Amygdala (tissue), 56 donors: ENCODE data around the gene ENOX2.
"Not testable (repeated sequence)": the region's sequence is repeated elsewhere in the genome, so short reads cannot be mapped to it uniquely, and the experiment has no call there.

Experiments used
- DNase-seq, 56 donors: peaks; one replicate each; lab custom pipeline; 2025; lab: John Stamatoyannopoulos, UW

ENOX2 gene

DNA sequence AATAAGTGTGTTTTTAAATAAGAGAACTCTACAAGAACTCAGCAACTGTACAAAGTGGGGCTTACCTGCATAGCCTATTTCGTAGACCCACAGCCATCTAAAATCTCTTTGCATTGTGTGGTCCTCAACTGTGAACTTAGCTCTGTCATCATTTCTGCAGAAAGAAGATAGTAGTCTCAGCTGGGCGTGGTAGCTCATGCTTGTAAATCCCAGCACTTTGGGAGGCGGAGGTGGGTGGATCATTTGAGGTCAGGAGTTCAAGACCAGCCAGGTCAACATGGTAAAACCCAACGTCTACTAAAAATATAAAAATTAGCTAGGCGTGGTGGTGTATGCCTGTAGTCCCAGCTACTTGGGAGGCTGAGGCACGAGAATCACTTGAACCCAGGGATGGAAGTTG lies 193.8 kb downstream of the ENOX2 start:
- DNase-seq = not testable (repeated sequence)

DNA sequence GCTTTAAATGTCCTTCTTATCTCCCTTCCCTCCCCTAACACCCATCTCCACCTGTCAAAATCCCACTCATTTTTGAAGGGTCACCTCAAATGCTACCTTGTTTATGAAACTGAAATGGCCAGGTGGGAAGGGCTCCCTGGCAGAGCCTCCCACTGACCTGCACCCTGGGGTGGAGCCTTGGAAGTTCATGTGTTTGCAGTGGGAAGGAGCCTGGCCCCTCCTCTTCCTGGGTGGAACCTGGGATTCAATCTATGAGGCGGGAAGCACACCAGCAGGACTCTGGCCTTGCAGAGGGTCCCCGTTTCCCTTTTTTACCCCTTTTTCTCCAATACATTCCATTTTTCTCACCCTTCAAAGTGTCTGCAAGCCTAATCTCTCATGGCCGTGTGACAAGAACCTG lies 197.4 kb downstream of the ENOX2 start:
- no peak for DNase-seq

DNA sequence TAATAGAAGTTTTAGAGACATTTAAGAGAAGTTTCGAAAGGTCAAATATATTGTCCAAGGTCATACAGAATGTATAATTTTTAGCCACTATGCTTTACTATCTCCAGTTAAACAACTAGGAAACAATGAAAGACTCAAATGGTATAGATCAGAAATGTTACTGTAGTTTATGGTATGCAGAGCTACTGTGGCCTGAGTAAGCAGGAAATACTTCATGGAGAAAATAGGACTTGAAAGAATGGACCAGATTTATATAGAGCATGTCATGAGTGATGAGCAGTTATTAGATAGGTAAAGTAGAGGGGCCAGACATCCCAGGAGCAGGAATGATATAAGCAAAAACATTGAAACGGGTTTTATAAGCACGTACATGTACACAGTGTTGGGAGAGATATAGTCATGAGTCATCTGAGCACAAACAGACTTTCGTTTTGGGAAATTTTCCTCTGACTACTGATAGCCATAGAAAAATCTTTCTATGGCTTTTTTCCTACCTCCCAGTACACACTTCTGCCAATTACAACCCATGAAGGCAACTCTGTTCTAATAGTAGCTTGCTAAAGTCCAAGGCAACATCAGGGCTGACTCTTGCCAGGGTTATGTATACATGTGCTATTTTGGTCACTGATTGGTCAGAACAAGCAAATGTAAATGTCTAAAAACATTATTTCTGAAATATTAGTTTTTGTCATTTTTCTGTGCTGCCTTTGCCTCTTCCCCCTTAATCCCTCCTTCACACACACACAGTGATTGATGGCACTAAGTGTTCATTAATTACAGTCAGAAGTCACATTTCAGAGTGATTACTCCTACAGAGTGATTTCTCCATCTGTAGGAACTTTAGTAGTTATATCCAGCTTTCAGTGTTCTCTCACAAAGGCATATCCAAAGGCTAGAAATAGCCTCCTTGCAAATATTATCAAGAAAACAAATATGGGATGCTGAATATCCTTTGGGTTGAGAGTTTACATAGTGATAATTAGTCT lies 198.7 kb downstream of the ENOX2 start:
- DNase-seq = no peak

DNA sequence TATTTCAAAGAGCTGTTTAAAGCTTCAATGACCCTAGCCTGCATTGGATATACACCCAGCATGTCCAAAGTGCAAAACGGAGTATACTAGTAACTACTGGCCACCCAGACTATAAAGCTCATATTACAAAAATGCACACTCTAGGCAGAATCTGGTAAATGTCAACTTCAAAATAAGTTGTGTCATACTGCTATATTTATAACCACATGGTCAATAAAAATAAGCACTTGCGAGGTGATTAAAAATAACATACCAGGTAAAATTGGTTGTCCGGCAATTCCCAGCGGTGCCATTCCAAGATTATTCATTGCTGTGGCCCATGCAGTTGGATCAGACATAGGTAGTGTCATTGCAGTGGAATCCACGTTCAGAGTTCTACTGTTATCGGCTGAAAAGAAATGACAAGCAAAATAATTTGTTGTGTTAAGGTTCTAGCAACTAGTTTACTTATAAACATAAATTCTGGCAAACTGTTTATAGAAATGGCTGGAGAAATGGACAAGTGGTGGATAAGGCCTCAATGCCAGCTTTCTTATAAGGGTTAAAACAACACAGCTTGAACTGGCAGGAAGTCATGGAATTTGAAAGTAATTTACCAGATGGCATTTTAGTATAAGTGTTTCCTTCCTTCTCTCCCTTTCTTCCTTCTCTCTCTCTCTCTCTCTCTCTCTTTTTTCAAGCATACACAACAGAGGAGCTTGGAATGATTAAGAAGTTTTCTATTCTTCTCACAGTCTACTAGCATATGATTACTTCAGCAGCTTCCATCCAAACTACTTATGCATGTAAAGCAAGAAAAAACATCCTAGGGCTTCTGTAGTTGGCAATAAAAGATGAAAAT lies 199.9 kb downstream of the ENOX2 start:
- no peak for DNase-seq

DNA sequence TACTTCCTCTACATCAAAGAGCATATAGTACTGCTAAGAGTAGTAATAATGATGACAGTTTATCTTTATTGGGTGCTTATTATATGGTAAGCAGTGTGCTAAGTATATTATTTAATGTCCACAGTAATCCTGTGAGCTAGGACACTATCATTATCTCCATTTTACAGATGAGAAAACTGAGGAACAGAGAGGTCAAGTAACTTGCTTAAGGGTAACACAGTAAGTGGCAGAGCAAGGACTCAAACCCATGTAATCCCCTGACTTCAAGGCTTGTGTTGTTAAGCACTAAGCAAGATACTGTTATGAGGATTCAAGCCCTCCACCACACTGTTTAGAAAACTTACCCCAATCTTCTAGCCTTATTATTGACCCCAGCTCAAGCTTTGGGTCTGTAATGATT lies 202.4 kb downstream of the ENOX2 start:
- DNase-seq = no peak

DNA sequence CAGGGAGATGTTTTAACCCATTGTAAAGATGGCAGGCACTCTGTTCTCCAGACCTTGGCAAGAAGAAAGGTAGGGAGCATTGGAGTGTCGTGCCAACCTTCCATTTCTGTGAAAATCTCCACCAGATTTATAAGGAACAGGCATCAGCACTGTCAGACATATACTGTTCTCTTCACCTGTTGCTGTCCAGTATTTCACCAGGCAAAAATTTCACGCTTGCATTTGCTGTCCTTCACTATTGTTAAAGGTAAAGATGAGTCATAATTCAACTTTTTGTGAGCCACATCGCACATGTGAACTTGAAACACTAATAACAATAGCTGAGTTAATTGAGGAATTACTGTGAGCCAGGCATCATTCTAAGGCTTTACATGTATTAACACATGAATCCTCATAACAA lies 203.4 kb downstream of the ENOX2 start:
- no peak for DNase-seq

DNA sequence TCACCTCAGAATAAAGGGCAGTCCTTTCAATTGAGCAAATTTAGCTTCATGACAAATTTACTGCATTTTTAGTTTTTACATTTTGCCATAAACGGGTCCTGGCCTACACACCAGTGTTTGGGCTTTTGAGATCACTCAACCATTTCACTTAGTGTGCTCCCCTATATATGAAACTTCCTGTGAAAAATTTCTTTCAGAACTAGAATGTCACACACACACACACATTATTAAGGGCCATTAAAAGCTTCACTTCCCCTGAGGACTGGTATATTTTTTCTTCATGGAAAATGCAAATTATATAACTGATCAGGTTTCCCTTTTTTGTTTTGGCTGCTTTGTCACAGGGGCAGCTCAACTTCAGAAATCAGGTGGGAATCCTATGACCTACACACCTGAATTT lies 206.5 kb downstream of the ENOX2 start:
- no peak for DNase-seq

DNA sequence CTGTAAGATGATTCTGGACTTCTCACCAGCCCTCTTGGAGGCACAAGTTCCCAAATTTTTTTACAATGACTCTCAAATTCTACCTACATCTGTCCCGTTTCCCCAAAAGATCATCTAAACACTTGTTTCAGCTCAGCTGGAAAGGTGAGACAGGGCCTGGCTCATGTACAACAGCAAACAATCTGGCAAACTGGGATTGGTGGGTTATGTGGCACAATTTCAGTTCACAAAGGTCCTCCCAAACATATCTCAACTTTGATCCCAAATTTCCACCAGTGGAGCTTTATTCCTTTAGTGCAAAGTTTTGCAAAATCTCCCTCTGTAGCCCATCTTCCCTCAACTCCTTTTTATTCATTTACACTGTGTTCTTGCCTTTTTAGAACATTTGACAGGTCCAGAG lies 207.1 kb downstream of the ENOX2 start:
- DNase-seq = no peak

DNA sequence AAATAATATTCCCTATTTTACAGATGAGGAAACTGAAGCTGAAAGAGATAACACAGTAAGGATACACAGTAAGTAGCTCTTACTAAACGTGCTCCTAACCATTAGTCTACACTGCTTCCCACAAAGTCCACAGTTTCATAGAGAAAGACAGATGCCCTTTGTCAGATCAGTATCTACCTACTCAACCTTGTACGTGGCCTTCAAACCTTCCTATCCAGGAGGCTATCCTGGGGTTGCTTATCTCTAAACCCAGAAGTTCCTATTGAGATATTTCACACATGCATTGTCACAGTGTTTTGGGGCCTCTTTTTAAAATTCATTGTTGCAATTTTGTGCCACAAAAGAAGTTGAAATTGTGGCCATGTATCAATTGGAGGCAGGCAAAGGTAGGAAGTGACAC lies 208.0 kb downstream of the ENOX2 start:
- DNase-seq = no peak

DNA sequence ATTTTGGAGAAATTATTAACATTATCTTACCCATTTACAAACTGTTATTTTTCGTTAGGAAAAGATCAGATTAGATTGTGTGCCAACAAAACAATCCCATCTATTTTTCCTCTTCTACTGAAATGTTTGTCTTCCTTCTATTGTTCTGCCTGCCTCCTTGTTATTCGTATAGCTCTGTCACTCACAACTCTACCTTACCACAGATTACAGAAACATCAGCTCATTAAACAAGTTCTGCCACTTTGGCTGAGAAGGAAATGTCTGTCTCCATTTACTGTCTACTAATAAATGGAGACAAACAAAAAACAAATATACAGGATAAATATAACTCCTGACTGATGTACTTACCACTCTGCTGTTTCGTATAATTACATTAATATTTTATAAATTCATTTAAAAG lies 211.4 kb downstream of the ENOX2 start:
- no peak for DNase-seq

DNA sequence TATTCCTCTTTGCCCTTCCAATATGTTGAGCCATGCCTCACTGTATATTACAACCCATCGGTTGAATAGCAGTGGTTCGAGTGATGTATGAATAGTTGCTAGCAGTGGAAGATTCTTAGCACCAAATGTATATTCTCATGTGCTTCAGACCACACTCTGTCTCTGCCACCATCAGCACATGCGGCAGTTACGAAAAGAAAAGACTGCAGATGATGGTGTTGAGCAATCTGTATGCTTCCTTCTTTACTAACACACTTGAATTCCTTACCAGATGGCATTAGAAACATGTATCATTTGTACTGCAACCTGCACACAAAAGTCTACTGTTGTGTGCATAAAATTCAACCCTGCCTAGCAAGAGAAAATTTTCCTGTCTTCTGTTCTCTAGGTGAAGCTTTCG lies 214.6 kb downstream of the ENOX2 start:
- DNase-seq = no peak

DNA sequence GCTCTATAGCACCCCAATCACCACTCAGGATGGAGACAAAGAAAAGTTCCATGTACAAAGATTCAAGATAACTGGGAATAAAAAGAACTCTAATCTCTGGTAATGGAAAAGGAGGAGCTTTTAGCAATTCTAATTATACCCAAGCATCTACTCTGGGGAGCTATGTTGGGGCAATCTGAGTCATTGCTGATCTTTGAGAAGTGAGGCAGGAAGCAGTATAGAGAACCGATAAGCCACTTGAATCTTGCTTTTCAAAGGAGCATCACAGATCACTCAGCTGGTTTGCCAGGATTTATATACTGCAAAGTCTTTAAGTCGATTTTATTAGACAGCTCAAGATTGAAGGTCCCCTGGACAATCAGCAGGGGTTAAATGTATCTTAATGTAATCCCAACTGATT lies 220.0 kb downstream of the ENOX2 start:
- no peak for DNase-seq

DNA sequence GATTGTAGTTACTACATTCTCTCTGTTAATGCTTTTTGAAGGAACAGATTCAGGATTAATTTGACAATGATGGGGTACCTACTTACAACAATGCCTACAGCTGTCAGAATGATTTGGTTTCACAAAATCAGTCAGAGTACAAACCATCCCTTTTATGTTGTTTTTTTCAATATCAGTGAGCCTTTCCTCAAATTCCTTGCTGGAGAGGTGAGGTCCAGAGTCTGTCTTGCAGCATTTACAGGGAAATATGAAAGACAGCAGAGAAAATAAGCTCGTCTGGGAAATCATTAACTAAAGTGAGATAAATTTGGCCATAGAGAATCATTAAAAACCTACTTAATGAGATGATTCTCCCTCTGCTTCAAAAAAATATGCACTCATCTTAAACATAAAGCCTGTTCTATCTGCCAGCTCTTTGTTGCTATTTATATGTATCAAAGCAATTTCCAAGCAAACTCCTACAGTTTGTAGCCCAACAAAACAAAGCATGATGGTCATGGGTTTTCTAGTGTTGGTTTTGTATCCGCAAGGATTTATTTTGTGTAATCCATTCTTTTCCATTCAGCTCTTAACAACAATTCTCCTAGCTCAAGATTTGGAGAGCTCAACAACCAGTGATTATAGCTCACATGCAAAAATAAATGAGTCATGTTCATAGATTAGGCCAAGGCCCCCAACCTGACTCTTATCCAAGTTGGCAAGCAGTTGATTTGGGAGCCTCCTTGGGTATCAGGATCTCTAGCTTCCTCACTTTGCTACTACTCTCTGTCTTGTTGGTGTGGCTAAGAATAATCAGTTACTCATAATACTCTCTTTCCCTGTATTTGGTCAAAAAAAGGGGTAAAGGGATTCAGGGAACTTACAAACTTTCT lies 222.6 kb downstream of the ENOX2 start:
- no peak for DNase-seq

DNA sequence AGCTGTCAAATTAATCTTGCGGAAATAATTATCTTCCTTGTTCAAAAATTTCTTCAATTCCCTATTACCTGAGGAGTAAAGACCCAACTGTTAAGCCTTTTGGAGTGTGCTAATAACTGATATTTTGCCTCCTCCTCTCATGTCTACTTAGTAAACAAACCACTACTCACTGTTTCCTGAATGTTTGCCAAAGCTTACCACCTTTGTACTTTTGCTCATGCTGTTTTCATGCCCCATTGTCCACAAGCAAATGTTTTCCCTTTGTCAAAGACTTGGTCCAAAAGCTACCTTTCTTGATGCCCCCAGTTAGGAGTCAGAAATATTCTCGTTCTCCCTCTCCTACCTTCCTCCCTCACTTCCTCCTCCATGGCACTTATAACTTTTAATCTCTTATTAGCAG lies 226.1 kb downstream of the ENOX2 start:
- no peak for DNase-seq

DNA sequence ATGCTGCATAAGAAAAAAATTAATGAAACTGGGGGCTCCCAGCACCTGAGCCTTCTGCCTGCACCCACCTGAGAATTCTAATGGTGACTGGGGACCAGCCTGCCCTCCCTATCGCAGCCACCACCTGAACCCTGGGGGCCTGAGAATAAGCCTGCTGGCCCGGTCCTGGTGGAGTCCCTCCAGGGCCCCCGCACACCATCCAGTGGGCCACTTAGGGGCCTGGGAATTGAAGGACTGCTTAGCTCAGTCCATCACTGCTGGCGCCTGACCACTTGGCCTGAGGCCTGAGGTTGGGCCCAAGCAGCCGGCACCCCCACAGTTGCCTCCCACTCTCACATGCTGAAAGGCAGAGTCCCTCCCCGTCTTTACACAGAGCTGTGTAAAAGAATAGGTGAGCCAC lies 230.8 kb downstream of the ENOX2 start:
- no peak for DNase-seq

DNA sequence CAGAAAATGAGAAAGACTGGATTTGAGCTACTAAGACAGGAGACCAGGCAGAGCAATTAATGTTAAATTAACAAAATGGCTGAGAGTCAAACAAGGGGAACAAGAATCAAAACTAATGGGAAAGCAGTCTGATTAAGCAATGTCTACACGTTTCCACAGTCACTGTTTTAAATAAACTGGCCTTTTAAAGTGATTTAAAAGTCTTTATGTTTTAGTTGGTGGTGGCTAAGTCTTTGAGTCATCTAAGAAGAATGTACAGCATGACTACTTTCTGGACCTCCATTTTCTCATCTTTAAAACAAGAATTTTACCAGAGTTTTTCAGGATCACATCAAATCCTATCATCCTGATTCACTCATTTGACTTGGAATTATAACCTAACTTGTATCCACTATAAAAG lies 233.8 kb downstream of the ENOX2 start:
- no peak for DNase-seq

DNA sequence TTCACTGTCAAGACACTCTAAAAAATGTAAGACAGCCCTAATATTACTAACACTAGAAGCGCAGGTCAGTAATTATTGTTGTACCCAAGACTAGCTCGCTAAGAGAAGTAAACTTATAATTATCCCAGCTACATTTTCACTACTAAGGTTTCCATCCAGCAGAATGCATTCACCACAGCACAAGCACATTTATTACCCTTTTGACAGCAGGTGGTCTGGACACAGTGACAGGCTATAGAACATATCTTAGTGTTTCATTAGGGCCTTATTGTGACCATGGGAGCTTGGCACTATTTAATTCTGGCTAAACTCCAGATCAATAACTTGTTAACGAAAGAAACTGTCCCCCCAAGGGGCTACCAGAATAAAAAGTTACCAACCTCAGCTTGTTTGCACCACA lies 237.7 kb downstream of the ENOX2 start:
- no peak for DNase-seq

DNA sequence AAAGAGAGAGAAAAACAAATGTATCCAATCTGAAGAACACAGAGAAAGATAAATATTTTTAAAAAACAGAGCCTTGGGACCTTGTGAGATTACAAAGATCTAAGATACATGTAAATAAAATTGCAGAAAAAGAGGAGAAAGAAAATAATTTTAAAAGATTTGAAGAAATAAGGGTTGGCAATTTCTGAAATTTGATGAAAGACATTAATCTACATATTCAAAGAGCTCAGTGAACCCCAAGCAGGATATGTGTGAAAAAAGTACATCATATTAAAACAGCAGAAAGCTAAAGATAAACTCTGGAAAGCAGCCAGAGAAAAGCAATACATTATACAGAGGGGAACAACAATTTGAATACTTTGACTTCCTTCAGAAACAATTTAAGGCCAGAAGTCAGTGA lies 244.7 kb downstream of the ENOX2 start:
- DNase-seq = no peak

DNA sequence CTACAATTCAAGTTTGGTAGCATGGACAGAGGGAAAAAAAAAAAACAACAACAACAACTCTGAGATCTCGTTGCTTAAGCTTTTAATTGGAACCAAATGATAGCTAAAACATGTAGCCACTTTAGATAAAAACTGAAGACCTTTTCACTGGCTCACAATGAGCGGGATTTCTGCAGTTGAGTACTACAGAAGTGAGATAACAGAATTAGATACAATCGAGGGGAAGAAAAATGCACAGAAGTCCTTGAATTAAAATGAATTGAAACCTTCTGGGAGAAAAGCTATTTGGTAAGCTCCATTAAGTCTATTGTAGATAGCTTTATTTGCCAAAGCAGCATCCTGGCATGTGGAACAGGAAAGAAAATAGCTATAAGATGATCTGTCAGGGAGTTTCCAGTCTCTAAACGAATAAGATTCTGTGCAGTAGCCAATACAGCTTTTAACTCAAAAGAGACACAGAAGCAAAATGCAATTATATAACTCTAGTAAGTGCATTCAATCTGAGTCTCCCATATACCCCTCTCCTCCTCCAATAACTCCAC lies 248.5 kb downstream of the ENOX2 start:
- DNase-seq = no peak

DNA sequence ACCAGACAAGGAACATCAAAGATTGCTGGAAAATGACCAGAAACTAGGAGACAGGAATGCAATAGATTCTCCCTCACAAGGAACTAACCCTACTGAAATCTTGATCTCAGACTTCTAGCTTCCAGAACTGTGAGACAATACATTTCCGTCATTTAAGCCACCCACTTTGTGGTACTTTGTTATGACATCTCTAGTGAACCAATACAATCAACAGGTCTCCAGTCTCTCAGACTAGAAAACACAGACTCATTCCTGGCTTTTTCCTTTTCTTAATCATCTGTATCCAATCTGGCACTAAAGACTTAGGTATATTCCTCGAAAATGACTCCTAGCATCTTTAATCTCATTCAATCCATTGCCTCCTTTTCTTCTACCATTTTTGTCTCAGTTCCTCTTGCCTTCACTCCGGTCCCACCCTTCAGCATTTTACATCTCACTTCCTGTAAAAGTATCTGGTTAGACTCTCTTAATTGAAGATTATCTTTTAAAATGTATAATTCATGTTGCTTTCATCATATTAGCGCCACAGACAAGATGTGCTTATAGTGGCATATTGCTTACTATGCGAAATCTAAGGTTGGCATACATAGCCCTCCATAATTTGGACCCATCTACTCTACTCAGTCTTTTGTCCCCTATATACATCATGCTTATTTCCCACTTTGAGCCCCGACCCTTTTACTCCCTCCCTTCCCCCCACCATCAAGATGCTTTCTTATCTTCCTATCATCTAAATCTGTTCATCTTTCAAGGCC lies 250.0 kb downstream of the ENOX2 start:
- DNase-seq = no peak
